MCF 10A (cell line): ENCODE measurements around the gene PROX1. TPM values are rescaled to one million over a fixed set of nuclear protein-coding genes. Genes with fewer than 3 reads are reported as not detected.
A peak's percentile ranks its signal among the peaks of the same experiment; 100 is the strongest.

Source experiments
- BruUV-seq: library from RNA; stranded (reverse); fragments of 400-500 nt; replicated peaks from 2 replicates; lab custom pipeline; 2021; lab: Mats Ljungman, UMichigan
- CTCF ChIA-PET: fragments of 300-600 bp; sonication (Branson Sonifier 250); formaldehyde crosslinking; extraction: SDS; loops from one replicate; lab custom pipeline; 2021; ENCODE audit warnings: antibody characterized with exemption, inconsistent platforms; lab: Yijun Ruan, JAX
- POLR2A ChIA-PET: fragments of 300-600, 350-650 bp; sonication (Branson Sonifier 250); formaldehyde crosslinking; extraction: SDS; loops from one replicate; lab custom pipeline; 2020; ENCODE audit warnings: antibody characterized with exemption, inconsistent platforms; lab: Yijun Ruan, JAX
- DNase-seq: peaks from one replicate; pipeline ENCODE4 v3.0.0-alpha.2; 2018; ENCODE audit not compliant: unreplicated experiment
- H3K27ac Mint-ChIP-seq: one replicate; pipeline ENCODE4 v1.8.0; 2022; ENCODE audit warnings: mild to moderate bottlenecking, low read depth, mixed read lengths; ENCODE audit not compliant: unreplicated experiment
- H3K27me3 Mint-ChIP-seq: one replicate; pipeline ENCODE4 v1.8.0; 2022; ENCODE audit warnings: mixed read lengths; ENCODE audit not compliant: insufficient read depth, unreplicated experiment
- H3K36me3 Mint-ChIP-seq: one replicate; pipeline ENCODE4 v1.8.0; 2022; ENCODE audit warnings: mild to moderate bottlenecking, moderate library complexity, mixed read lengths; ENCODE audit not compliant: insufficient read depth, unreplicated experiment
- H3K4me1 Mint-ChIP-seq: one replicate; pipeline ENCODE4 v1.8.0; 2022; ENCODE audit warnings: mixed read lengths; ENCODE audit not compliant: insufficient read depth, unreplicated experiment
- H3K4me3 Mint-ChIP-seq: one replicate; pipeline ENCODE4 v1.8.0; 2022; ENCODE audit warnings: mild to moderate bottlenecking, moderate library complexity, mixed read lengths; ENCODE audit not compliant: unreplicated experiment
- H3K9me3 Mint-ChIP-seq: one replicate; pipeline ENCODE4 v1.8.0; 2022; ENCODE audit warnings: mixed read lengths; ENCODE audit not compliant: unreplicated experiment
- intact Hi-C: fragments of 100-400 bp; cut with micrococcal nuclease; formaldehyde crosslinking; loops from 2 replicates; pipeline ENCODE4 v1.14.1; 2022
- total RNA-seq: library from RNA; stranded (reverse); gene quantifications from 2 replicates; pipeline ENCODE4 v1.2.3, GENCODE V29; 2022
- TF ChIP-seq, protein P1 (sequence below): fragments of 200-600 bp; IDR thresholded peaks from one replicate; pipeline ENCODE4 v1.8.0; 2022; ENCODE audit warnings: antibody characterized with exemption, mild to moderate bottlenecking; ENCODE audit not compliant: unreplicated experiment

Gene PROX1
- total RNA-seq, 1 experiment from 2014 or later, result 0.61 TPM

DNA sequence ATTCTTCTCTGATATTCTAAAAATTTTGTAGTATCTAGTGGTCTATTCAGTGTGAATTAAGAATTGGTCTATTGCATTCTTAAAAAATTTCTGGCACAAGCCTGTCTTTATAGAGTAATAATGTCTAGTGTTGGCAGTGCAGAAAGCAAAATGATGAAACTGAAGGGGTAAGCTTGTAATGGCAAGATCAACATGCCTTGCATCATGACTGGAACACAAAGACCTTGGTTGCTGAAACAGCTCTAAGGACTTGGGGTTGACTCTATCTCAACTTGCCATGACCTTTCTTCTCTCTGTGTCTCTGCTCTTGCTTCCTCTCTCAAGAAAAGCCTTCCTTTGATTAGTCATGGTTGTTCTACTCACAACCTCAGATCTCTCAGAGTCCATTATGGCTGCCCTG lies 46.8 kb upstream of the PROX1 start:
- no peaks in the 10 kb centered on the region for H3K4me1 Mint-ChIP-seq
- intact Hi-C loops, result no loop called here
- H3K9me3 Mint-ChIP-seq, result no peaks in the 10 kb centered on the region
- no peak overlapping the region for H3K4me3 Mint-ChIP-seq
- ChIA-PET CTCF (no interaction called here), POLR2A (no interaction called here)
- H3K27me3 Mint-ChIP-seq, result peaks cover 90% of the 10 kb centered on the region
- H3K36me3 Mint-ChIP-seq, result no peaks in the 10 kb centered on the region
- H3K27ac Mint-ChIP-seq, result no peak overlapping the region
- TF ChIP-seq, protein P1, sequence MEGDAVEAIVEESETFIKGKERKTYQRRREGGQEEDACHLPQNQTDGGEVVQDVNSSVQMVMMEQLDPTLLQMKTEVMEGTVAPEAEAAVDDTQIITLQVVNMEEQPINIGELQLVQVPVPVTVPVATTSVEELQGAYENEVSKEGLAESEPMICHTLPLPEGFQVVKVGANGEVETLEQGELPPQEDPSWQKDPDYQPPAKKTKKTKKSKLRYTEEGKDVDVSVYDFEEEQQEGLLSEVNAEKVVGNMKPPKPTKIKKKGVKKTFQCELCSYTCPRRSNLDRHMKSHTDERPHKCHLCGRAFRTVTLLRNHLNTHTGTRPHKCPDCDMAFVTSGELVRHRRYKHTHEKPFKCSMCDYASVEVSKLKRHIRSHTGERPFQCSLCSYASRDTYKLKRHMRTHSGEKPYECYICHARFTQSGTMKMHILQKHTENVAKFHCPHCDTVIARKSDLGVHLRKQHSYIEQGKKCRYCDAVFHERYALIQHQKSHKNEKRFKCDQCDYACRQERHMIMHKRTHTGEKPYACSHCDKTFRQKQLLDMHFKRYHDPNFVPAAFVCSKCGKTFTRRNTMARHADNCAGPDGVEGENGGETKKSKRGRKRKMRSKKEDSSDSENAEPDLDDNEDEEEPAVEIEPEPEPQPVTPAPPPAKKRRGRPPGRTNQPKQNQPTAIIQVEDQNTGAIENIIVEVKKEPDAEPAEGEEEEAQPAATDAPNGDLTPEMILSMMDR, result no peak
- peak; percentile 17 for DNase-seq
- no TSS peak for BruUV-seq

DNA sequence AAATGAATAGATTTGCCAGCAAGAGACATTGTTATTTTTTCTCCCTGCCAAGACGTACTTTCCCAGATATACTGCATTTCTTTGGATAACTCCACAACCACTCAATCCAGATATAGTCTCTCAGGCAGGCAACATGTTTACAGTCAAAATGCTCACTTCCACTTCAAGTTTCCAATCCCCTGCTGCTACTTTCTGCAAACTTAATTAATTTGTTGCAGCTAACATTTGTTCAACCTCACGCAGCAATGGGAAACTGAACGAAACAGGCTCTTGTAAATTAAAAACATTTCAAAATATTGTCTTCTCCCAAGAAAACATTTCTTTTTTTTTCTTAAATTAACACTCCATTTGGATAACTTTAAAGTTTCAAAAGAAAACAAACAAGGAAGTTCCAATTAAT lies 45.7 kb upstream of the PROX1 start:
- TF ChIP-seq, protein P1, result no peak
- no TSS peak for BruUV-seq
- DNase-seq, result no peak
- Mint-ChIP-seq H3K36me3 (no peaks in the 10 kb centered on the region), H3K27me3 (peaks cover 86% of the 10 kb centered on the region), H3K4me3 (no peak overlapping the region), H3K27ac (no peak overlapping the region), H3K9me3 (no peaks in the 10 kb centered on the region), H3K4me1 (no peaks in the 10 kb centered on the region)
- CTCF ChIA-PET, result interaction anchor here (0.6 kb wide), 1 partner anchor 26 kb away, joined by 4 read pairs; no protein-coding TSS in a partner anchor
- intact Hi-C loops, result no loop called here
- POLR2A ChIA-PET, result no interaction called here

DNA sequence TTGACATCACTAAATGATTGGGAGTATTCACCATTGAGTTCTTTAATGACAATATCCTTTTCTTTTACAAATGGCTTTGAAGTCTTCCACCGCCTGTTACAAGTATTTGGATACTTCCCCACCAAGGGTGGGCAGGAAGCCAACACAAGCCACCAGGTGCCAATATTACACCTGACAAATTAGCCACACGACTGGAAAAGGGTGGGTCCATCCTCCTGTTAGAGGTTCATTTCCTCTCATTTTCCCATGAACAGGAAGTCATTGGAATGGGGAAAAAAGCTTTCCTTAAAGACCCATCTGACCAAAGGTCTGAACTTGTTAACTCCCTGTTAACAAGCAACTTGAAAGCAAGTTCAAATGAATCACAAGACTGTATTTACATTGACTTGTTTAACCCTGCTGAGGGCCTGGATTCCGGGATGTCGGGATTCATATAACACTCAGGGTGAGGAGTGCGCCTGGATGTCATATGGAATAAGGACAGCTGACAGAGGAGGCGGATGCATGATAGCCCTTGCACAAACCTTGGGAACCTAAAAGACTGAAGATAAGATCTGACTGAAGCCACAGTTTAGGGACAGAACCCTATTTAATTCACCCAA lies 40.5 kb upstream of the PROX1 start:
- intact Hi-C loops, result no loop called here
- H3K9me3 Mint-ChIP-seq, result no peaks in the 10 kb centered on the region
- H3K36me3 Mint-ChIP-seq, result no peaks in the 10 kb centered on the region
- ChIA-PET CTCF (no interaction called here), POLR2A (interaction anchor here (0.6 kb wide), 1 partner anchor 11 kb away, joined by 3 read pairs; no protein-coding TSS in a partner anchor)
- BruUV-seq, result no TSS peak
- H3K4me1 Mint-ChIP-seq, result no peaks in the 10 kb centered on the region
- H3K27me3 Mint-ChIP-seq, result peaks cover 79% of the 10 kb centered on the region
- H3K27ac Mint-ChIP-seq, result no peak overlapping the region
- no peak overlapping the region for H3K4me3 Mint-ChIP-seq
- TF ChIP-seq, protein P1, result no peak
- no peak for DNase-seq

DNA sequence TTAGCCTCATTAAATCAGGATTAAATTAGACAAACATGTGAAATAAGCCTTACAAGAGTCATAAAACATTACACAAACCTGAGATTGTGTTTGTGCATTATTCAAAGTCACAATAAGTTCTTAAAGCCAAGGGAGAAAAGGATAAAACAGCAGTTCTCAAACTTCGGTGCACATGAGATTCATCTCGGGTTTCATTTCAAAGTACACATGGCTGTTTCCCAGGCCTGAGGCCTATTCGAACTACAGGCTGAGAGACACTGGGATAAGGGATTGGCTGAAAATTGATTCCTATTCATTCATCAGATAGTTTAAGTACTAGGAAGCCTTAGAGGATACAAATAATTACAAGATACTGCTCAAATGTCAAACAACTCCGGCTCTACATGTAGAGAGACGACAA lies 35.9 kb upstream of the PROX1 start:
- BruUV-seq, result no TSS peak
- Mint-ChIP-seq H3K9me3 (no peaks in the 10 kb centered on the region), H3K27ac (no peak overlapping the region), H3K4me3 (no peak overlapping the region), H3K36me3 (no peaks in the 10 kb centered on the region), H3K27me3 (peaks cover 82% of the 10 kb centered on the region), H3K4me1 (no peaks in the 10 kb centered on the region)
- TF ChIP-seq, protein P1, result no peak
- no peak for DNase-seq
- intact Hi-C loops, result no loop called here
- POLR2A ChIA-PET, result no interaction called here
- CTCF ChIA-PET, result no interaction called here
